Measurements from ENCODE around the gene REXO5. TPM values are rescaled to one million over a fixed set of nuclear protein-coding genes. Genes with fewer than 3 reads are reported as not detected.
A peak's percentile ranks its signal among the peaks of the same experiment; 100 is the strongest.

REXO5 gene
- total RNA-seq, 2 donors from 2014 or later = 0.98 to 5.2 TPM

GRCh38 chr16:20879175-20880040 is 73.1 kb downstream of the REXO5 start:
- Histone ChIP-seq H3K4me1 (peaks cover 0 to 42% of the 10 kb centered on the region in 2 donors), H3K27me3 (no peaks in the 10 kb centered on the region), H3K27ac (peak overlapping the region; percentile 43 to 67), H3K9me3 (no peaks in the 10 kb centered on the region), H3K36me3 (no peaks in the 10 kb centered on the region), H3K4me3 (no peak overlapping the region)
- DNase-seq (ENCODE audit: low spot score) = no peak
- no peak for TF ChIP-seq CTCF (IDR thresholded peaks at IDR 0.05)

GRCh38 chr16:20880867-20881502 is 74.7 kb downstream of the REXO5 start:
- no peak for TF ChIP-seq CTCF (IDR thresholded peaks at IDR 0.05)
- no peaks in the 10 kb centered on the region for H3K27me3 ChIP-seq
- peak overlapping the region in 1 of 2 donors; percentile 27 for H3K27ac ChIP-seq
- H3K4me1 ChIP-seq = peaks cover 0 to 36% of the 10 kb centered on the region in 2 donors
- DNase-seq (ENCODE audit: low spot score) = no peak
- no peaks in the 10 kb centered on the region for H3K9me3 ChIP-seq
- no peaks in the 10 kb centered on the region for H3K36me3 ChIP-seq
- no peak overlapping the region for H3K4me3 ChIP-seq

GRCh38 chr16:20881503-20881878 is 75.2 kb downstream of the REXO5 start:
- no peak for DNase-seq (ENCODE audit: low spot score)
- no peaks in the 10 kb centered on the region for H3K27me3 ChIP-seq
- H3K9me3 ChIP-seq = no peaks in the 10 kb centered on the region
- no peaks in the 10 kb centered on the region for H3K36me3 ChIP-seq
- H3K27ac ChIP-seq = peak overlapping the region in 1 of 2 donors; percentile 27
- H3K4me3 ChIP-seq = no peak overlapping the region
- TF ChIP-seq CTCF (IDR thresholded peaks at IDR 0.05) = no peak
- H3K4me1 ChIP-seq = peaks cover 0 to 36% of the 10 kb centered on the region in 2 donors

- Histone ChIP-seq H3K9me3 (no peaks in the 10 kb centered on the region), H3K27ac (peak overlapping the region in 1 of 2 donors; percentile 37), H3K36me3 (no peaks in the 10 kb centered on the region), H3K27me3 (no peaks in the 10 kb centered on the region), H3K4me3 (no peak overlapping the region), H3K4me1 (peaks cover 0 to 30% of the 10 kb centered on the region in 2 donors)
- no peak for DNase-seq (ENCODE audit: low spot score)
- no peak for TF ChIP-seq CTCF (IDR thresholded peaks at IDR 0.05)
These were observed 77.4 kb downstream of the REXO5 start for GRCh38 chr16:20883554-20884239.

GRCh38 chr16:20884240-20884556 is 77.9 kb downstream of the REXO5 start:
- no peaks in the 10 kb centered on the region for H3K27me3 ChIP-seq
- no peak for DNase-seq (ENCODE audit: low spot score)
- TF ChIP-seq CTCF (IDR thresholded peaks at IDR 0.05) = no peak
- peaks cover 0 to 25% of the 10 kb centered on the region in 2 donors for H3K4me1 ChIP-seq
- no peaks in the 10 kb centered on the region for H3K9me3 ChIP-seq
- no peak overlapping the region for H3K4me3 ChIP-seq
- H3K36me3 ChIP-seq = peaks cover 1% of the 10 kb centered on the region
- peak overlapping the region in 1 of 2 donors; percentile 37 for H3K27ac ChIP-seq

Measured in right atrium auricular region (tissue), 2 donors.